WTC11 (cell line): ENCODE results near the gene CADM3. TPM values are rescaled to one million over a fixed set of nuclear protein-coding genes. Genes with fewer than 3 reads are reported as not detected.
A peak's percentile ranks its signal among the peaks of the same experiment; 100 is the strongest.

Source experiments
- ATAC-seq: fragments of 200-7000 bp; cut with Tn5 transposase; 2 replicates; pipeline ENCODE4 v1.10.0; 2021; ENCODE audit warnings: mild to moderate bottlenecking, moderate library complexity
- CTCF ChIA-PET: fragments of 300-600 bp; sonication (Branson Sonifier 250); formaldehyde crosslinking; loops from one replicate; lab custom pipeline; 2021; ENCODE audit warnings: antibody characterized with exemption; lab: Charles Lee
- POLR2A ChIA-PET: fragments of 350-600 bp; sonication (Branson Sonifier 250); formaldehyde crosslinking; loops from one replicate; lab custom pipeline; 2021; ENCODE audit warnings: antibody characterized with exemption; lab: Charles Lee
- DNase-seq: peaks from one replicate; pipeline ENCODE4 v3.0.0; 2021; ENCODE audit warnings: low spot score
- H3K27ac Mint-ChIP-seq: 2 replicates; pipeline ENCODE4 v1.8.0; 2021; ENCODE audit warnings: mixed read lengths
- H3K27me3 Mint-ChIP-seq: 2 replicates; pipeline ENCODE4 v1.8.0; 2021; ENCODE audit warnings: low read depth, mild to moderate bottlenecking, moderate library complexity, mixed read lengths
- H3K36me3 Mint-ChIP-seq: 2 replicates; pipeline ENCODE4 v1.8.0; 2021; ENCODE audit warnings: mixed read lengths
- H3K4me1 Mint-ChIP-seq: 2 replicates; pipeline ENCODE4 v1.8.0; 2022; ENCODE audit warnings: mixed read lengths
- H3K4me3 Mint-ChIP-seq: 2 replicates; pipeline ENCODE4 v1.8.0; 2021; ENCODE audit warnings: mild to moderate bottlenecking, moderate library complexity, mixed read lengths
- H3K9me3 Mint-ChIP-seq: 2 replicates; pipeline ENCODE4 v1.8.0; 2021; ENCODE audit warnings: mixed read lengths
- CBFB ChIP-seq: sonication (generic); formaldehyde crosslinking; IDR thresholded peaks from 2 replicates; pipeline ENCODE4 v1.8.1; 2022; ENCODE audit warnings: mild to moderate bottlenecking, low read depth, missing genetic modification reagents
- CTCF ChIP-seq: fragments of 200-600 bp; IDR thresholded peaks from 2 replicates; pipeline ENCODE4 v1.8.0; 2022; ENCODE audit warnings: antibody characterized with exemption
- FOXP1 ChIP-seq: sonication (generic); formaldehyde crosslinking; IDR thresholded peaks from 2 replicates; pipeline ENCODE4 v1.8.0; 2022; ENCODE audit warnings: missing genetic modification reagents, mild to moderate bottlenecking, moderate library complexity, borderline replicate concordance
- GABPB1 ChIP-seq: sonication (generic); formaldehyde crosslinking; IDR thresholded peaks from 2 replicates; pipeline ENCODE4 v1.8.1; 2023; ENCODE audit warnings: mild to moderate bottlenecking, missing genetic modification reagents
- IRF1 ChIP-seq: sonication (generic); formaldehyde crosslinking; IDR thresholded peaks from 2 replicates; pipeline ENCODE4 v1.8.0; 2023; ENCODE audit warnings: missing genetic modification reagents
- JUN ChIP-seq: sonication (generic); formaldehyde crosslinking; IDR thresholded peaks from 2 replicates; pipeline ENCODE4 v1.8.0; 2023; ENCODE audit warnings: mild to moderate bottlenecking, missing genetic modification reagents
- MYBL2 ChIP-seq: sonication (generic); formaldehyde crosslinking; IDR thresholded peaks from 2 replicates; pipeline ENCODE4 v1.8.1; 2023; ENCODE audit warnings: mild to moderate bottlenecking, moderate library complexity, missing genetic modification reagents
- NR3C1 ChIP-seq: sonication (generic); formaldehyde crosslinking; conservative IDR thresholded peaks from 2 replicates; pipeline ENCODE4 v1.8.1; 2023; ENCODE audit warnings: low read depth, mild to moderate bottlenecking, missing genetic modification reagents
- SMAD3 ChIP-seq: sonication (generic); formaldehyde crosslinking; IDR thresholded peaks from 2 replicates; pipeline ENCODE4 v1.8.0; 2022; ENCODE audit warnings: missing genetic modification reagents, mild to moderate bottlenecking, borderline replicate concordance
- TCF7 ChIP-seq: sonication (generic); formaldehyde crosslinking; IDR thresholded peaks from 2 replicates; pipeline ENCODE4 v1.8.0; 2022; ENCODE audit warnings: mild to moderate bottlenecking, low read depth, missing genetic modification reagents, moderate library complexity
- TEAD4 ChIP-seq: sonication (generic); formaldehyde crosslinking; IDR thresholded peaks from 2 replicates; pipeline ENCODE4 v1.8.0; 2022; ENCODE audit warnings: mild to moderate bottlenecking, missing genetic modification reagents
- TP53 ChIP-seq: sonication (generic); formaldehyde crosslinking; IDR thresholded peaks from 2 replicates; pipeline ENCODE4 v1.8.1; 2023; ENCODE audit warnings: mild to moderate bottlenecking, missing genetic modification reagents
- USF2 ChIP-seq: sonication (generic); formaldehyde crosslinking; IDR thresholded peaks from 2 replicates; pipeline ENCODE4 v1.8.1; 2023; ENCODE audit warnings: mild to moderate bottlenecking, missing genetic modification reagents, moderate library complexity
- ZNF281 ChIP-seq: sonication (generic); formaldehyde crosslinking; IDR thresholded peaks from 2 replicates; pipeline ENCODE4 v1.8.0; 2023; ENCODE audit warnings: mild to moderate bottlenecking, missing genetic modification reagents
- ZNF396 ChIP-seq: fragments of 250-450 bp; sonication (Bioruptor Pico); IDR thresholded peaks from 2 replicates; pipeline ENCODE4 v1.8.0; 2021; ENCODE audit warnings: mild to moderate bottlenecking, moderate library complexity, borderline replicate concordance
- total RNA-seq: library from RNA; stranded (reverse); gene quantifications from 3 replicates; pipeline ENCODE4 v1.2.3, GENCODE V29; 2021

The CADM3 gene
- total RNA-seq, 1 experiment from 2014 or later = 5.1 TPM

- ChIA-PET CTCF (interaction anchor here (0.6 to 10.5 kb wide), 20 partner anchors 9 to 1112 kb away, joined by 3 to 200 read pairs (median 5); partner anchors contain the start of gene CADM3), POLR2A (interaction anchor here (0.9 to 1.0 kb wide), 3 partner anchors 10 to 20 kb away, joined by 3 to 4 read pairs (median 4); no protein-coding TSS in a partner anchor)
- peaks cover 6% of the 10 kb centered on the region for H3K27me3 Mint-ChIP-seq
- H3K36me3 Mint-ChIP-seq = no peaks in the 10 kb centered on the region
- no peak overlapping the region for H3K27ac Mint-ChIP-seq
- H3K4me1 Mint-ChIP-seq = peaks cover 44% of the 10 kb centered on the region
- H3K4me3 Mint-ChIP-seq = peak overlapping the region; percentile 63
- ATAC-seq (peak; percentile 68), DNase-seq (peak; percentile 54)
- H3K9me3 Mint-ChIP-seq = no peaks in the 10 kb centered on the region
- TF ChIP-seq ZNF281 (CRISPR knock-in tag) (no peak), FOXP1 (CRISPR knock-in tag) (no peak), MYBL2 (CRISPR knock-in tag) (no peak), TEAD4 (no peak), CTCF (no peak), ZNF396 (CRISPR knock-in tag) (no peak), CBFB (no peak), IRF1 (no peak), NR3C1 (no peak), GABPB1 (no peak), SMAD3 (no peak), JUN (CRISPR knock-in tag) (no peak)
Measured at GRCh38 chr1:159208175-159208825, 36.9 kb downstream of the CADM3 start.

GRCh38 chr1:159209061-159209460 lies 37.6 kb downstream of the CADM3 start:
- DNase-seq = no peak
- no peak for ATAC-seq
- Mint-ChIP-seq H3K36me3 (no peaks in the 10 kb centered on the region), H3K27ac (no peak overlapping the region), H3K9me3 (no peaks in the 10 kb centered on the region), H3K27me3 (peaks cover 6% of the 10 kb centered on the region), H3K4me1 (peaks cover 44% of the 10 kb centered on the region), H3K4me3 (no peak overlapping the region)
- ChIA-PET CTCF (interaction anchor here (0.6 to 10.5 kb wide), 13 partner anchors 10 to 996 kb away, joined by 3 to 200 read pairs (median 6); partner anchors contain the start of gene CADM3), POLR2A (interaction anchor here (0.6 to 1.0 kb wide), 4 partner anchors 9 to 21 kb away, joined by 3 to 4 read pairs (median 4); no protein-coding TSS in a partner anchor)
- TF ChIP-seq TCF7 (CRISPR knock-in tag) = no peak

GRCh38 chr1:159211331-159212136 lies 40.1 kb downstream of the CADM3 start:
- ATAC-seq (peak; percentile 60), DNase-seq (peak; percentile 81)
- ChIA-PET POLR2A (interaction anchor here (1.4 kb wide), 1 partner anchor 23 kb away, joined by 4 read pairs; no protein-coding TSS in a partner anchor), CTCF (interaction anchor here (0.6 to 10.5 kb wide), 43 partner anchors 9 to 812 kb away, joined by 3 to 200 read pairs (median 5); partner anchors contain the start of gene CADM3)
- Mint-ChIP-seq H3K27ac (no peak overlapping the region), H3K4me1 (peaks cover 39% of the 10 kb centered on the region), H3K9me3 (no peaks in the 10 kb centered on the region), H3K27me3 (peaks cover 6% of the 10 kb centered on the region), H3K36me3 (no peaks in the 10 kb centered on the region)
- TF ChIP-seq CTCF (peak; percentile 83), USF2 (CRISPR knock-in tag) (no peak), TP53 (CRISPR knock-in tag) (no peak), NR3C1 (no peak)
- TF ChIP-seq, all 79 proteins: peak for 1
- peak overlapping the region; percentile 32; the same call in 1 of the 2 replicates for H3K4me3 Mint-ChIP-seq
